IMR-90 (cell line): ENCODE data around the gene GARIN5A. TPM values are rescaled to one million over a fixed set of nuclear protein-coding genes. Genes with fewer than 3 reads are reported as not detected.

Experiments used
- ATAC-seq: fragments of 200-7000 bp; cut with Tn5 transposase; 2 replicates; pipeline ENCODE4 v1.9.1; 2020; ENCODE audit warnings: low read depth, mild to moderate bottlenecking, moderate library complexity
- BruUV-seq: library from RNA; stranded (reverse); fragments of 400-500 nt; replicated peaks from 2 replicates; lab custom pipeline; 2021; lab: Mats Ljungman, UMichigan
- CTCF ChIA-PET: fragments of 300-600 bp; formaldehyde crosslinking; extraction: SDS; loops from one replicate; lab custom pipeline; 2021; ENCODE audit warnings: antibody characterized with exemption; lab: Yijun Ruan, JAX
- POLR2A ChIA-PET: fragments of 300-600 bp; sonication (Branson Sonifier 250); formaldehyde crosslinking; loops from one replicate; lab custom pipeline; 2022; ENCODE audit warnings: antibody characterized with exemption; ENCODE audit not compliant: unreplicated experiment; lab: Charles Lee
- DNase-seq: peaks from one replicate; pipeline ENCODE4 v3.0.0; 2013
- H2AFZ ChIP-seq: replicated peaks from 2 replicates; pipeline ENCODE3; 2013; ENCODE audit warnings: low read length, mild to moderate bottlenecking; ENCODE audit not compliant: poor library complexity
- H2AK5ac ChIP-seq: 2 replicates; pipeline ENCODE4 v1.6.1; 2013; ENCODE audit warnings: low read depth, low read length, inconsistent platforms
- H2AK9ac ChIP-seq: replicated peaks from 2 replicates; pipeline ENCODE3; 2013; ENCODE audit warnings: mild to moderate bottlenecking, low read depth, low read length, moderate library complexity; ENCODE audit not compliant: poor library complexity
- H2BK120ac ChIP-seq: 2 replicates; pipeline ENCODE4 v1.6.1; 2013; ENCODE audit warnings: low read depth, low read length, inconsistent platforms
- H2BK15ac ChIP-seq: 3 replicates; pipeline ENCODE4 v1.6.1; 2013; ENCODE audit warnings: low read depth, low read length, inconsistent platforms
- H2BK20ac ChIP-seq: 2 replicates; pipeline ENCODE4 v1.6.1; 2013; ENCODE audit warnings: low read depth, mild to moderate bottlenecking, inconsistent platforms, low read length, moderate library complexity
- H2BK5ac ChIP-seq: 2 replicates; pipeline ENCODE4 v1.6.1; 2013; ENCODE audit warnings: mild to moderate bottlenecking, low read depth, low read length, inconsistent platforms; ENCODE audit not compliant: poor library complexity, severe bottlenecking
- H3K14ac ChIP-seq: replicated peaks from 2 replicates; pipeline ENCODE4 v1.6.1; 2013; ENCODE audit warnings: low read depth, low read length, inconsistent platforms
- H3K18ac ChIP-seq: 2 replicates; pipeline ENCODE4 v1.6.1; 2013; ENCODE audit warnings: low read depth, low read length, control low read depth
- H3K23ac ChIP-seq: 2 replicates; pipeline ENCODE4 v1.6.1; 2013; ENCODE audit warnings: low read depth, low read length, inconsistent platforms
- H3K27ac ChIP-seq: 2 replicates; pipeline ENCODE4 v1.5.1; 2013; ENCODE audit warnings: mild to moderate bottlenecking, control low read depth, low read length; ENCODE audit not compliant: insufficient read depth
- H3K27me3 ChIP-seq: 2 replicates; pipeline ENCODE4 v1.6.1; 2013; ENCODE audit warnings: low read length; ENCODE audit not compliant: control insufficient read depth, insufficient read depth
- H3K36me3 ChIP-seq: 2 replicates; pipeline ENCODE4 v1.6.1; 2013; ENCODE audit warnings: low read length, mixed read lengths; ENCODE audit not compliant: control insufficient read depth, insufficient read depth
- H3K4ac ChIP-seq: 2 replicates; pipeline ENCODE4 v1.6.1; 2013; ENCODE audit warnings: low read depth, low read length, inconsistent platforms
- H3K4me1 ChIP-seq: 2 replicates; pipeline ENCODE4 v1.6.1; 2013; ENCODE audit warnings: low read length, mixed read lengths; ENCODE audit not compliant: control insufficient read depth, insufficient read depth
- H3K4me2 ChIP-seq: 2 replicates; pipeline ENCODE4 v1.6.1; 2013; ENCODE audit warnings: low read depth, mild to moderate bottlenecking, control low read depth, low read length, moderate library complexity
- H3K4me3 ChIP-seq: 2 replicates; pipeline ENCODE4 v1.5.1; 2013; ENCODE audit warnings: low read depth, mild to moderate bottlenecking, control low read depth, low read length, moderate library complexity; ENCODE audit not compliant: insufficient read depth
- H3K56ac ChIP-seq: 2 replicates; pipeline ENCODE4 v1.6.1; 2013; ENCODE audit warnings: low read length, inconsistent platforms; ENCODE audit not compliant: insufficient read depth; ENCODE audit errors: extremely low read depth
- H3K79me1 ChIP-seq, 2 experiments: 2 replicates each; pipeline ENCODE4 v1.6.1; 2013; ENCODE audit warnings: low read length in 2 of 2, inconsistent platforms in 1 of 2, low read depth in 1 of 2
- H3K9ac ChIP-seq: 2 replicates; pipeline ENCODE4 v1.6.1; 2013; ENCODE audit warnings: low read depth, low read length, control low read depth
- H3K9me1 ChIP-seq: 2 replicates; pipeline ENCODE4 v1.6.1; 2013; ENCODE audit warnings: low read length, inconsistent platforms; ENCODE audit not compliant: insufficient read depth
- H3K9me3 ChIP-seq: 2 replicates; pipeline ENCODE4 v1.6.1; 2013; ENCODE audit warnings: low read length; ENCODE audit not compliant: control insufficient read depth, insufficient read depth
- H4K20me1 ChIP-seq: 2 replicates; pipeline ENCODE4 v1.6.1; 2013; ENCODE audit warnings: low read length, inconsistent platforms; ENCODE audit not compliant: insufficient read depth
- H4K5ac ChIP-seq: 2 replicates; pipeline ENCODE4 v1.6.1; 2013; ENCODE audit warnings: mild to moderate bottlenecking, low read depth, low read length, control low read depth
- H4K8ac ChIP-seq, 2 experiments: 2 replicates each; pipeline ENCODE4 v1.6.1; 2013; ENCODE audit warnings: low read depth in 2 of 2, low read length in 2 of 2, control low read depth in 1 of 2, inconsistent platforms in 1 of 2
- H4K91ac ChIP-seq: 2 replicates; pipeline ENCODE4 v1.6.1; 2013; ENCODE audit warnings: low read depth, low read length, inconsistent platforms; ENCODE audit not compliant: insufficient read depth
- BHLHE40 ChIP-seq: fragments of 150-350 bp; IDR thresholded peaks from 2 replicates; pipeline ENCODE4 v1.6.1; 2016; ENCODE audit warnings: mild to moderate bottlenecking, low read depth, low read length
- CEBPB ChIP-seq: IDR thresholded peaks from 2 replicates; pipeline ENCODE4 v1.6.1; 2012; ENCODE audit warnings: low read depth, low read length, improper control_type of control experiment
- CHD1 ChIP-seq: IDR thresholded peaks from 2 replicates; pipeline ENCODE4 v1.6.1; 2012; ENCODE audit warnings: low read depth, low read length, improper control_type of control experiment
- CTCF ChIP-seq: conservative IDR thresholded peaks from 2 replicates; pipeline ENCODE4 v1.5.1; 2012; ENCODE audit warnings: mild to moderate bottlenecking, low read depth, low read length, improper control_type of control experiment
- ELK1 ChIP-seq: fragments of 150-350 bp; IDR thresholded peaks from 2 replicates; pipeline ENCODE4 v1.6.1; 2016; ENCODE audit warnings: low read depth, mild to moderate bottlenecking, low read length, moderate library complexity, borderline replicate concordance
- FOS ChIP-seq: fragments of 150-350 bp; IDR thresholded peaks from 2 replicates; pipeline ENCODE4 v1.6.1; 2016; ENCODE audit warnings: low read depth, low read length
- MAFK ChIP-seq: IDR thresholded peaks from 2 replicates; pipeline ENCODE4 v1.6.1; 2012; ENCODE audit warnings: low read depth, low read length, improper control_type of control experiment
- MXI1 ChIP-seq: IDR thresholded peaks from 2 replicates; pipeline ENCODE4 v1.6.1; 2012; ENCODE audit warnings: low read depth, mild to moderate bottlenecking, low read length, moderate library complexity, borderline replicate concordance
- NFE2L2 ChIP-seq: fragments of 150-350 bp; IDR thresholded peaks from 2 replicates; pipeline ENCODE4 v1.6.1; 2016; ENCODE audit warnings: low read depth, mild to moderate bottlenecking, low read length
- POLR2A ChIP-seq: IDR thresholded peaks from 2 replicates; pipeline ENCODE4 v1.6.1; 2012; ENCODE audit warnings: mild to moderate bottlenecking, low read depth, low read length
- RAD21 ChIP-seq: IDR thresholded peaks from 2 replicates; pipeline ENCODE4 v1.6.1; 2012; ENCODE audit warnings: low read length, improper control_type of control experiment
- RFX5 ChIP-seq: IDR thresholded peaks from 2 replicates; pipeline ENCODE4 v1.8.0; 2012; ENCODE audit warnings: low read depth, mild to moderate bottlenecking, low read length, moderate library complexity
- SMC3 ChIP-seq: fragments of 150-350 bp; IDR thresholded peaks from 2 replicates; pipeline ENCODE4 v1.6.1; 2016; ENCODE audit warnings: low read depth, mild to moderate bottlenecking, antibody characterized with exemption, low read length, moderate library complexity
- WGBS, 2 experiments: methylation state at CpG; one replicate each; pipeline versions ENCODE4 v1.1.5 to v1.1.7; 2013; ENCODE audit warnings: missing lambda C conversion rate in 2 of 2; ENCODE audit not compliant: insufficient read length in 1 of 2; ENCODE audit errors: extremely low coverage in 2 of 2; 5-methylcytosine and 5-hydroxymethylcytosine counted together
- dilution Hi-C: fragments of 300-500 bp; cut with HindIII; formaldehyde crosslinking; loops from one replicate; pipeline ENCODE4 v1.14.3; 2018; ENCODE audit warnings: low sequenced_read_pairs; ENCODE audit not compliant: unreplicated experiment
- in situ Hi-C: fragments of 300-500 bp; cut with MboI; formaldehyde crosslinking; loops from 3 replicates; pipeline ENCODE4 v1.14.3; 2019; ENCODE audit warnings: low sequenced_read_pairs, inconsistent platforms, mixed read lengths
- intact Hi-C: fragments of 100-400 bp; cut with micrococcal nuclease; formaldehyde crosslinking; loops from 2 replicates; pipeline ENCODE4 v1.10.0; 2022
- polyA plus RNA-seq, 3 experiments: library from polyadenylated mRNA; depleted of rRNA; stranded (reverse); fragments of >200 nt; gene quantifications; 2 replicates each; pipeline ENCODE4 v1.2.3, GENCODE V29; 2012; ENCODE audit warnings: low replicate concordance in 1 of 3
- total RNA-seq: library from RNA; depleted of rRNA; stranded (reverse); fragments of >200 nt; gene quantifications from 2 replicates; pipeline ENCODE4 v1.2.3, GENCODE V29; 2012

Gene GARIN5A
- total and polyA plus RNA-seq, 2 of the 4 experiments (the other 2 are of a cell fraction) = 0.53 TPM; not detected in 1

GRCh38 chr19:50475736-50476223, 868 bp downstream of the GARIN5A start:
- Histone ChIP-seq H2BK5ac (no peak overlapping the region), H3K36me3 (peaks cover 16% of the 10 kb centered on the region; the same call in 1 of the 2 replicates), H3K4ac (peak overlapping the region; percentile 11; the same call in 1 of the 2 replicates), H3K27ac (no peak overlapping the region), H3K56ac (no peak overlapping the region), H4K5ac (peak overlapping the region; percentile 45), H3K9me3 (no peaks in the 10 kb centered on the region), H3K9me1 (peaks cover 5% of the 10 kb centered on the region; the same call in 1 of the 2 replicates), H3K9ac (no peak overlapping the region), H3K27me3 (no peaks in the 10 kb centered on the region), H2BK15ac (no peak overlapping the region), H3K18ac (no peak overlapping the region), H4K20me1 (peaks cover 12% of the 10 kb centered on the region), H2BK20ac (no peak overlapping the region), H2AK5ac (no peak overlapping the region), H4K8ac (peak overlapping the region; percentile 17 to 81; a peak in 3 of 4 replicates), H2AK9ac (peak overlapping the region; percentile 97), H3K23ac (no peak overlapping the region), H3K4me2 (no peak overlapping the region), H4K91ac (no peak overlapping the region), H3K4me3 (peak overlapping the region; percentile 4; the same call in 1 of the 2 replicates), H3K79me1 (peaks cover 16 to 27% of the 10 kb centered on the region in 2 experiments), H2AFZ (peak overlapping the region; percentile 100), H3K14ac (no peak overlapping the region), H2BK120ac (no peak overlapping the region), H3K4me1 (0 out of 2 replicates have a peak, but pooled peaks cover 2% of the 10 kb centered on the region)
- TF ChIP-seq FOS (no peak), CTCF (no peak), POLR2A (no peak), RFX5 (no peak), MXI1 (no peak), MAFK (no peak), NFE2L2 (no peak), CEBPB (no peak), RAD21 (no peak), ELK1 (no peak), SMC3 (no peak), CHD1 (no peak), BHLHE40 (no peak)
- intact Hi-C loops (loop anchor here (2.0 to 5.0 kb wide), 2 partner anchors 35 to 108 kb away; partner anchors contain the start of genes JOSD2 and NAPSA), in situ Hi-C loops (no loop called here), dilution Hi-C loops (no loop called here)
- no peak for ATAC-seq
- POLR2A ChIA-PET = no interaction called here
- DNase-seq = no peak
- 73% methylated on average over 17 of the region's 29 CpGs; no CpG with 5 or more reads in 1 of the 2 experiments for WGBS, 2 experiments
- BruUV-seq = no TSS peak
- CTCF ChIA-PET = no interaction called here
